LNCaP clone FGC (cell line): Measurements from ENCODE around the gene RALGAPA2.

Experiments
- DNase-seq: peaks from one replicate; pipeline ENCODE4 v3.0.0-alpha.2; 2011; ENCODE audit warnings: low read depth
- H3K4me3 ChIP-seq: 2 replicates; pipeline ENCODE4 v1.5.1; 2011; ENCODE audit warnings: mild to moderate bottlenecking, low read depth, low read length, control low read depth
- TF ChIP-seq, protein P1 (sequence below): IDR thresholded peaks from 2 replicates; pipeline ENCODE4 v1.5.1; 2012; ENCODE audit warnings: mild to moderate bottlenecking; ENCODE audit not compliant: control insufficient read depth, insufficient read depth; ENCODE audit errors: extremely low read depth

Gene RALGAPA2

DNA sequence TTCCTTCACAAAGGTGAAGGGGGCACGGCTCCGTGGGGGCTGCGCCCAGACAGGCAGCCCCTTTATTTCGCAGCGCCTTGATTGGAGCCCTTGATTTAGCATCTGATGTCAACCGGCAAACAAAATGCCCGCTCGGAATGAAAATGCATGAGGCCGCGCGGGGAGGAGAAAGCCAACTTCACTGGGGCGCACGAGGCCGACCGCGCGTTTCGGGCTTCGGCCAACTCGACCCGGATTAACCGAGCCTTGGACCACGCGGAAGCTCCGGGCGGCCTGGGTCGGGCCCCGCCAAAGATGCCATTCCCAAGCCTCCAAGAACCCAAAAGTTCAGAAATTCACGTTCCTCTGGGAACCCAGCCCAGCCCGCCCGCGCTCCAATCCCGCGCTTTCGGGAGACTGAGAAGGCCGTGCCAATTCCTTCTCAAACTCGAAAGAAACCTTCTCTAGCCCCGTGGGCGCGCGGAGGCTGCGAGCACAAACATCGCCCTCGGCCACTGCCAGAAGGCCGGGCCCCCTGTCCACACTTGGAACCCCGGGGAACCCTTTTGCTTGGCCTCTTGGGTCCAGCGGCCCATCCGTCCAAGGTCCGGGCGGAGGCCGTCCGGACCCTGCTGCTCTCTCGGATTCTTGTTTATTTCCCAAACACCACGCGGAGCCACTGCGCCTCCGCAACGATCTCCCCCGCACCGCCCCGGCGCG is 345.4 kb downstream of the RALGAPA2 start:
- no peak overlapping the region for H3K4me3 ChIP-seq
- no peak for DNase-seq
- TF ChIP-seq, protein P1, sequence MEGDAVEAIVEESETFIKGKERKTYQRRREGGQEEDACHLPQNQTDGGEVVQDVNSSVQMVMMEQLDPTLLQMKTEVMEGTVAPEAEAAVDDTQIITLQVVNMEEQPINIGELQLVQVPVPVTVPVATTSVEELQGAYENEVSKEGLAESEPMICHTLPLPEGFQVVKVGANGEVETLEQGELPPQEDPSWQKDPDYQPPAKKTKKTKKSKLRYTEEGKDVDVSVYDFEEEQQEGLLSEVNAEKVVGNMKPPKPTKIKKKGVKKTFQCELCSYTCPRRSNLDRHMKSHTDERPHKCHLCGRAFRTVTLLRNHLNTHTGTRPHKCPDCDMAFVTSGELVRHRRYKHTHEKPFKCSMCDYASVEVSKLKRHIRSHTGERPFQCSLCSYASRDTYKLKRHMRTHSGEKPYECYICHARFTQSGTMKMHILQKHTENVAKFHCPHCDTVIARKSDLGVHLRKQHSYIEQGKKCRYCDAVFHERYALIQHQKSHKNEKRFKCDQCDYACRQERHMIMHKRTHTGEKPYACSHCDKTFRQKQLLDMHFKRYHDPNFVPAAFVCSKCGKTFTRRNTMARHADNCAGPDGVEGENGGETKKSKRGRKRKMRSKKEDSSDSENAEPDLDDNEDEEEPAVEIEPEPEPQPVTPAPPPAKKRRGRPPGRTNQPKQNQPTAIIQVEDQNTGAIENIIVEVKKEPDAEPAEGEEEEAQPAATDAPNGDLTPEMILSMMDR: no peak

DNA sequence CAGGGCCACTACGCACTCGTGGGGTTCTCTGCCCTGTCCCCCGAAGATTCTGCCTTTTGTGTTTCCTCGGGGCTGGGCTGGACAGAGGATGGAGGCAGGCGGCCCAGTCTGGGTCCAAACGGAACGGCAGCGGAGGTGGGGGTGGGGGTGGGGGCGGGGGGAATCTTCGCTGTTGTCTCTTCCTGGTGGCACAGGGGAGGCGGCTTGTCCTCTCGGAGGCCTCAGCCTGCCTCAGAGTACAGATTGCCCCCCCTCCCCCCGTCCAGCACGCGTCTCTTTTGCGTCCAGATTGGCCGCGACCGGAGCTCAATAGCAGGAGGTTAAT is 345.9 kb downstream of the RALGAPA2 start:
- no peak for DNase-seq
- TF ChIP-seq, protein P1: no peak
- no peak overlapping the region for H3K4me3 ChIP-seq

DNA sequence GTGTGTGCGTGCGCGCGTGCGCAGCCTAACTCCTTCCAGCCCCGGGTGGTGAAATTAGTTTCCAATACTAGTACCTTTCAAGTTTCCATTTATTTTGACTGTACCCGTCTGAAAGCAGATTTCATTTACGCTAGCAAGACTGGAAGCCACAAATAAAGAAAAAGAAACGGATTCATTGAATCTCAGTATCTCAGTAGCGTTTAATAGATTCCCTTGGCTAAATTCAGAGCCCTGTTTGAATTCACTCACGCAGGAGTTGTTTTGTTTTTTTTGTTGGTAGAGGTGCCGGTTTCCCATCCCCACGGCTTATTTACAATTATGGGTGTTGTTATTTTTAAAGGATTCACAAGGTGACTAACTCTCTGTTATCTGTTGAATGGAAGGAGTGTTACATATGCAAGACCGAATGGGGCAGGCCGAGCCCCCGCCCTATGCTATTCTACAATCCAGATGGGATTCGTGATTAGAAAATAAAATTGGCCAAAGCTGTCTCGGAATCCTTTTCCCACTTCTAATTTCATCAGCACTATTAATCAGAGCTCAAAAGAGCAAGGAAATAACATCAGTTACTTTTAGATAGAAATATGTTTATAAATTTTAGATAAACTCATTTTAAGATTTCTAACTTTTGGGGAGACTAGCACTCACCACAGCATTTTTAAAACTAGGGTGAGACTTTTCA is 346.8 kb downstream of the RALGAPA2 start:
- H3K4me3 ChIP-seq: no peak overlapping the region
- no peak for DNase-seq
- TF ChIP-seq, protein P1: no peak

DNA sequence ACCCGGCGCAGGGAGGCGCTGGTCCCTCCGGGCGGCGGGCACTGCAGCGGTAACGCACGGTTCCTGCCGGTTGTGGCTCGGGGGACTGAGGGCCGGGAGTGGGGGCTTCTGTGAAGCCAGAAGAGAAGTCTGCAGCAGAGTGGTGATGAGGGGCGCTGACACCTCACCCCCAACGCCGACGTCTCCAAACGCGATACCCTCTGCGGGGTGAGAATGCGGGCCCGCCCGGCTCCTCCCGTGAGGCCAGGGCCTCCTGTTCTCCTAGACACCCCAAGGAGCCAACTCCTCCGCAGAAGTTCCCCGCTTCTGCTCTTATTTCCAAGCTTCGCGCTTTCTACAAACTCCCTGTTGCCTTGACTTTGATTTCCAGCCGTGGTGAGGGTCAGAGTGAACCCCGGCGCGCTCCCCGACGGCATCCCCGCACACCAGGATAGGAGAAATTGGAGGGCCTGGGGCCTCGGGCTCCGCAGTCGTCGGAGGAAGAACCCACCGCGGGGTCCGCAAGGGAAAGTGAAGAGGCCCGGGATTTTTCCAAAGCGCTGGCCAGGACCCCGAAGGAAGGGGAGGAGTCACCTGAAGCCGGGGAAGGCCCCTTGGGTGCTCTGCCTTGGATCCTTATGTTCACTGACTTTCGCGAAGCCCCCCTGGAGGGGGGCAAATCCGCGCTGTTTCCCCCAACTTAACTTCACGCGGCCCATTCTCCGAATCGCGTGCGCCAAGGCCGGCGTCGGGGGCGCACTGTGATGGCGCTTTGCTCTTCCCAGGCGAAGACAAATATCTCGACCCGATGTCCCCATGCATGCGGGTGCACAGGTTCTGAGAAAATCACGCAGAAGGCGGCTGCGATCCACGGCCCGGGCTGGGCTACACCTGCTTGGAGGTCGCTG is 347.6 kb downstream of the RALGAPA2 start:
- no peak overlapping the region for H3K4me3 ChIP-seq

DNA sequence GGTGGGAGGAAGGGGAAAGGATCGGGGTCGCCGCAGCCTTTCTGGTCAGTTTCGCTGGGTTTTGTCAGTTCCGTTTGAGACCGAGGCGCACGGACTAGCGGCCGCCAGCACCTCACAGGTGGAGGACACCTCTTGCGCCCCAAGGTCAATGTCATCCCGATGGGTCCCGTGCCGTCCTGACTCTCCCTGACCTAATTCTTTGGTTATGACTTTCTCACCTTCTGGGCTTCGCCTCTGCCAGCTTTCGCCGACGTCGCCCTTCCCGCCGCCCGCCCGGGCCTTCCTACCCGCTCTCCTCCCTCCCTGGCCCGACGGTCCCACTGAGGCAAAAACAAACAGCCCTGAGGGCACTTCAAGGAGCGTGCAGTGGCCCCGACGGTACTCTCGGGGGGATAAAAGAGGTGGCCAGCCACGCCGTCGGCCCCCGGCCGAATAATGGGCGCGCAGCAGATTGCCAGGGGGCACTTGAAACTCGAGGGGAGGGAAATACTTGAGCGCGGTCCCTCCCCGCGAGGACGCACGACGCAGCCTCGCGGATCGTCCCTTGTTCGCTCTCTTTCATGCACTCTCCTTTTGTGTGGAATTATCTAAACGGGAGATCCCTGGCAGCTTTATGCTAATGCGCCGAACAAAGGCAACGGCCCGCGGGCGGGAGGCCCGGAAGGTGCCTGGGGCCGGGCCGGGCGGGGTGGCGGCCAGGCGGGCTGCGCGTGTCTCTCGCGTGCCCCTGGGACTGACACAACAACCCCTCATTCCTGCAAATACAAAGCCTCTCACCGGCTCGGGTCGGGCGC is 348.4 kb downstream of the RALGAPA2 start:
- TF ChIP-seq, protein P1: no peak
- no peak for DNase-seq

More for the DNA sequence above, 347.6 kb downstream of the RALGAPA2 start:
- TF ChIP-seq, protein P1: no peak
- DNase-seq: no peak

DNA sequence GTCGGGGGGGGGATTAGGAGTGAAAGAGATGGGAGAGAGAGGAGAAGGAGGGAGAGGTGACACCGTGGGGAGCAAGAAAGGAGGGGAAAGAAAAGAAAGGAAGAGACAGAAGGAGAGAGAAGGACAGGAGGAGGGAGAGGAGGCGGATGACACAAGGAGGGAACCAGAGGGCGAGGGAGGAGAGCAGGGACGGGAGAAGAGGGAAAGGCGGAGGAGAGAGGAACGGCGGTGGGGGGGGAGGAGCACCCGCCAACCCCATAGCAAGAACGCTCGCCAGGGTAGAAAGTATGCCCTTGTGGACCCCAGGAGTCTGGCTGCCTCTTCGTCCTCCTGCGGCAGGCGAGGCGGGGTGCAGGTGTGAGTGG is 349.0 kb downstream of the RALGAPA2 start:
- TF ChIP-seq, protein P1: no peak
- DNase-seq: no peak
- no peak overlapping the region for H3K4me3 ChIP-seq

More for the DNA sequence above, 348.4 kb downstream of the RALGAPA2 start:
- H3K4me3 ChIP-seq: no peak overlapping the region
